AG04449 (cell line): ENCODE results near the gene TMEM134.
"Not testable (repeated sequence)": the region's sequence is repeated elsewhere in the genome, so short reads cannot be mapped to it uniquely, and the experiment has no call there.

Experiments used
- CTCF ChIA-PET: fragments of 350-600 bp; formaldehyde crosslinking; extraction: SDS; loops from one replicate; lab custom pipeline; 2021; ENCODE audit warnings: antibody characterized with exemption; lab: Yijun Ruan, JAX
- POLR2A ChIA-PET: fragments of 400-600, 350-600 bp; formaldehyde crosslinking; extraction: SDS; loops from one replicate; lab custom pipeline; 2020; ENCODE audit warnings: antibody characterized with exemption, inconsistent platforms; lab: Yijun Ruan, JAX
- DNase-seq: peaks from one replicate; pipeline ENCODE4 v3.0.0-alpha.2; 2010; ENCODE audit warnings: low read depth, low spot score
- H3K4me3 ChIP-seq: 2 replicates; pipeline ENCODE4 v1.5.1; 2011; ENCODE audit warnings: low read depth, mild to moderate bottlenecking, control low read depth, low read length
- CTCF ChIP-seq: IDR thresholded peaks from one replicate; pipeline ENCODE4 v1.5.1; 2011; ENCODE audit warnings: mild to moderate bottlenecking, moderate library complexity, low read length, control low read depth, inconsistent platforms; ENCODE audit not compliant: insufficient read depth; ENCODE audit errors: missing control alignments

Gene TMEM134

DNA sequence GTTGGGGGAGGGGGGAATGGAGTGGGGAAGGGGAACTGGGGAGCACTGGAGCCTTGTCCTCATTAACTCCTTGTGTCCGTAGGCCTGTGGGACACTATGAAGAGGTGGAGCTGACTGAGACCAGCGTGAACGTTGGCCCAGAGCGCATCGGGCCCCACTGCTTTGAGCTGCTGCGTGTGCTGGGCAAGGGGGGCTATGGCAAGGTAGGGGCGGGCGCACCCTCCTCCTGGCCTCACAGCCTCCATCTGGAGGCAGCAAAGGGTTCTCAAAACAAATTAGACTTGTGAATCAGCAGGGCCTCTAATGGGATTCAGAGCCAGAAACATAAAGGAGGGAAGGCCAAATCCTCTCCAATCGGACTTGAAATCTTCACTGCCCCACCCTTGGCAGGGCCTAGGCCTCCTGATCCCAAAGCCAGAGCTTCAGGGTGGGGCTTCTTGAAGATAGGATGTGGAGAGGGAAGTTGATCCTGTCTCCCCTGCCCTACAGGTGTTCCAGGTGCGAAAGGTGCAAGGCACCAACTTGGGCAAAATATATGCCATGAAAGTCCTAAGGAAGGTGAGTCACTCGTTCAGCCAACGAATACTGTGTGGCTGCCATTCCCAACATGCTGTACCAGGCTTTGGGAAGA is 39.9 kb downstream of the TMEM134 start:
- H3K4me3 ChIP-seq, result peak overlapping the region; percentile 97
- TF ChIP-seq CTCF, result no peak
- POLR2A ChIA-PET, result no interaction called here
- CTCF ChIA-PET, result interaction anchor here (0.6 to 3.7 kb wide), 5 partner anchors 10 to 83 kb away, joined by 3 to 15 read pairs (median 4); partner anchors contain the start of gene PPP1CA
- DNase-seq, result no peak

GRCh38 chr11:67428052-67429001 is 40.7 kb downstream of the TMEM134 start, which contains the start of gene RPS6KB2:
TSS of gene RPS6KB2 (plus strand) at chr11:67428494. CDS start at chr11:67428546, 52 bp downstream.
- H3K4me3 ChIP-seq, result peak within 1 kb of the TSS; percentile 97
- CTCF ChIA-PET, result interaction anchor here (0.6 to 3.7 kb wide), 6 partner anchors 10 to 82 kb away, joined by 3 to 15 read pairs (median 4); partner anchors contain the start of gene PPP1CA
- TF ChIP-seq CTCF, result no peak
- peak; percentile 80 for DNase-seq
- POLR2A ChIA-PET, result interaction anchor here (1.3 kb wide), 1 partner anchor 27 kb away, joined by 3 read pairs; the partner anchor contains the start of gene PPP1CA

GRCh38 chr11:67427364-67427859 is 41.6 kb downstream of the TMEM134 start:
- peak overlapping the region; percentile 97 for H3K4me3 ChIP-seq
- not testable (repeated sequence) for DNase-seq
- ChIA-PET CTCF (interaction anchor here (0.9 to 3.7 kb wide), 2 partner anchors 26 to 41 kb away, joined by 3 to 15 read pairs; partner anchors contain the start of gene PPP1CA), POLR2A (interaction anchor here (1.3 kb wide), 1 partner anchor 26 kb away, joined by 3 read pairs; the partner anchor contains the start of gene PPP1CA)

- ChIA-PET CTCF (no interaction called here), POLR2A (no interaction called here)
- no peak overlapping the region for H3K4me3 ChIP-seq
- TF ChIP-seq CTCF, result no peak
- DNase-seq, result no peak
These were observed 45.0 kb downstream of the TMEM134 start for GRCh38 chr11:67423891-67424613.

- no peak for TF ChIP-seq CTCF
- no peak for DNase-seq
- POLR2A ChIA-PET, result no interaction called here
- CTCF ChIA-PET, result no interaction called here
- no peak overlapping the region for H3K4me3 ChIP-seq
These were observed 45.6 kb downstream of the TMEM134 start for GRCh38 chr11:67423466-67423865.

GRCh38 chr11:67422891-67423290 is 46.2 kb downstream of the TMEM134 start:
- ChIA-PET POLR2A (no interaction called here), CTCF (no interaction called here)
- TF ChIP-seq CTCF, result no peak
- no peak overlapping the region for H3K4me3 ChIP-seq
- no peak for DNase-seq
